Panc1 (cell line): ENCODE measurements around the gene LTC4S. TPM values are rescaled to one million over a fixed set of nuclear protein-coding genes. Genes with fewer than 3 reads are reported as not detected.

Experiments
- ATAC-seq: fragments of 200-7000 bp; cut with Tn5 transposase; 2 replicates; pipeline ENCODE4 v1.9.1; 2020; ENCODE audit warnings: mild to moderate bottlenecking, moderate library complexity
- BruUV-seq: library from RNA; stranded (reverse); fragments of 400-500 nt; replicated peaks from 2 replicates; lab custom pipeline; 2021; lab: Mats Ljungman, UMichigan
- CTCF ChIA-PET: fragments of 300-600 bp; sonication (Branson Sonifier 250); formaldehyde crosslinking; loops from one replicate; lab custom pipeline; 2022; ENCODE audit warnings: antibody characterized with exemption; lab: Charles Lee
- POLR2A ChIA-PET: fragments of 300-600 bp; sonication (Branson Sonifier 250); formaldehyde crosslinking; loops from one replicate; lab custom pipeline; 2022; ENCODE audit warnings: antibody characterized with exemption; lab: Charles Lee
- DNase-seq: peaks from one replicate; pipeline ENCODE4 v3.0.0-alpha.2; 2010; ENCODE audit warnings: low read depth, low spot score
- H3K27ac ChIP-seq: 2 replicates; pipeline ENCODE4 v1.5.1; 2011; ENCODE audit warnings: mild to moderate bottlenecking, low read length, inconsistent platforms
- H3K27me3 ChIP-seq: fragments of 200-500 bp; sonication (Bioruptor generic); 2 replicates; pipeline ENCODE4 v1.6.0; 2014; ENCODE audit warnings: low read length, inconsistent platforms; ENCODE audit not compliant: control insufficient read depth, insufficient read depth
- H3K36me3 ChIP-seq: fragments of 200-500 bp; sonication (Bioruptor generic); 2 replicates; pipeline ENCODE4 v1.5.1; 2014; ENCODE audit warnings: inconsistent platforms, mild to moderate bottlenecking, low read length, moderate library complexity; ENCODE audit not compliant: control insufficient read depth, insufficient read depth
- H3K4me1 ChIP-seq: 2 replicates; pipeline ENCODE4 v1.5.1; 2011; ENCODE audit warnings: inconsistent platforms, mild to moderate bottlenecking, low read length, moderate library complexity; ENCODE audit not compliant: control insufficient read depth, insufficient read depth
- H3K4me3 ChIP-seq, 2 experiments: 2 replicates each; pipeline ENCODE4 v1.5.1; 2011 to 2012; ENCODE audit warnings: low read depth in 2 of 2, low read length in 2 of 2, mild to moderate bottlenecking in 2 of 2, inconsistent platforms in 1 of 2, moderate library complexity in 1 of 2
- H3K9me3 ChIP-seq: fragments of 200-500 bp; sonication (Bioruptor generic); 2 replicates; pipeline ENCODE4 v1.5.1; 2014; ENCODE audit warnings: low read depth, mild to moderate bottlenecking, inconsistent platforms, low read length, moderate library complexity; ENCODE audit not compliant: control insufficient read depth, insufficient read depth
- POLR2AphosphoS5 ChIP-seq: IDR thresholded peaks from 2 replicates; pipeline ENCODE4 v1.6.1; 2012; ENCODE audit warnings: mild to moderate bottlenecking, low read depth, low read length, moderate library complexity
- SIN3A ChIP-seq: IDR thresholded peaks from 2 replicates; pipeline ENCODE4 v1.6.1; 2012; ENCODE audit warnings: low read depth, mild to moderate bottlenecking, low read length, moderate library complexity, borderline replicate concordance; ENCODE audit not compliant: insufficient read depth
- TCF7L2 ChIP-seq: IDR thresholded peaks from 2 replicates; pipeline ENCODE4 v1.6.1; 2011; ENCODE audit warnings: mild to moderate bottlenecking, low read depth, low read length, inconsistent platforms
- in situ Hi-C: cut with HindIII; loops from 2 replicates; pipeline ENCODE4 v1.10.0; 2016; ENCODE audit warnings: low sequenced_read_pairs, low pct_unique_long_range_greater_than_20kb
- intact Hi-C: fragments of 100-400 bp; cut with micrococcal nuclease; formaldehyde crosslinking; loops from one replicate; pipeline ENCODE4 v1.10.0; 2022; ENCODE audit not compliant: unreplicated experiment
- total RNA-seq: library from RNA; stranded (reverse); gene quantifications from one replicate; pipeline ENCODE4 v1.2.1, GENCODE V29; 2021; ENCODE audit not compliant: unreplicated experiment
- TF ChIP-seq, protein P1 (sequence below), 2 experiments: IDR thresholded peaks; 2 replicates each; pipeline ENCODE4 v1.6.1; 2011 to 2012; ENCODE audit warnings: low read depth in 2 of 2, control low read depth in 1 of 2, low read length in 1 of 2, mild to moderate bottlenecking in 1 of 2, moderate library complexity in 1 of 2; ENCODE audit not compliant: insufficient read depth in 1 of 2
- TF ChIP-seq, protein P2 (sequence below): fragments of 450-650 bp; IDR thresholded peaks from 2 replicates; pipeline ENCODE4 v1.5.1; 2017; ENCODE audit warnings: mild to moderate bottlenecking

Gene LTC4S
- total RNA-seq, 1 experiment from 2014 or later: 0.69 TPM

DNA sequence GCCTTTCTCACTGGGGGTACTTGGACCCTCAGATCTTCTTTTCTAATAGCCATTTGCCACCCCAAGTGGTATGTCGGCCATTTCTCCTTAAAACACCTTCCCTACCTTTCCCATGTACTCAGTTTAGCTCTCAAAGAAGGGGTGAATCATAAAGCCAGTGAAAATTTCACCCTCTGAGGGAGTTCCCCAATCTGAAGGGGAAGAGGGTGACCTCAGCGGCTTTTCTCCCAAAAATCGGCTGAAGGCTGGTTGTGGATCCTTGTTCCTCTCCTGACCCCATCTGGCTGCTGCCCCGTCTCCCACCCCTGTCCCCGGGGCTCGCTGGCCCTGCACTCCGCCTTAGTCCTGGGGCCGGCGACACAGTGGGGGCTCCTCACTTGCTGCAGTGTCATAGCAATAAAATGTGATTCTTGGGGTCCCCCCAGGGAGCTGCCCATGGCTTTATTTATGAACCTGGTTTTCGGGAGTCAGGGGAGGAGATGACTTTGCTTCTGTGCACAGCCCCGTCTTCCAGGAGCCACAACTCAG lies 17.3 kb upstream of the LTC4S start:
- in situ Hi-C loops: no loop called here
- ATAC-seq (no peak), DNase-seq (no peak)
- TF ChIP-seq, protein P1, sequence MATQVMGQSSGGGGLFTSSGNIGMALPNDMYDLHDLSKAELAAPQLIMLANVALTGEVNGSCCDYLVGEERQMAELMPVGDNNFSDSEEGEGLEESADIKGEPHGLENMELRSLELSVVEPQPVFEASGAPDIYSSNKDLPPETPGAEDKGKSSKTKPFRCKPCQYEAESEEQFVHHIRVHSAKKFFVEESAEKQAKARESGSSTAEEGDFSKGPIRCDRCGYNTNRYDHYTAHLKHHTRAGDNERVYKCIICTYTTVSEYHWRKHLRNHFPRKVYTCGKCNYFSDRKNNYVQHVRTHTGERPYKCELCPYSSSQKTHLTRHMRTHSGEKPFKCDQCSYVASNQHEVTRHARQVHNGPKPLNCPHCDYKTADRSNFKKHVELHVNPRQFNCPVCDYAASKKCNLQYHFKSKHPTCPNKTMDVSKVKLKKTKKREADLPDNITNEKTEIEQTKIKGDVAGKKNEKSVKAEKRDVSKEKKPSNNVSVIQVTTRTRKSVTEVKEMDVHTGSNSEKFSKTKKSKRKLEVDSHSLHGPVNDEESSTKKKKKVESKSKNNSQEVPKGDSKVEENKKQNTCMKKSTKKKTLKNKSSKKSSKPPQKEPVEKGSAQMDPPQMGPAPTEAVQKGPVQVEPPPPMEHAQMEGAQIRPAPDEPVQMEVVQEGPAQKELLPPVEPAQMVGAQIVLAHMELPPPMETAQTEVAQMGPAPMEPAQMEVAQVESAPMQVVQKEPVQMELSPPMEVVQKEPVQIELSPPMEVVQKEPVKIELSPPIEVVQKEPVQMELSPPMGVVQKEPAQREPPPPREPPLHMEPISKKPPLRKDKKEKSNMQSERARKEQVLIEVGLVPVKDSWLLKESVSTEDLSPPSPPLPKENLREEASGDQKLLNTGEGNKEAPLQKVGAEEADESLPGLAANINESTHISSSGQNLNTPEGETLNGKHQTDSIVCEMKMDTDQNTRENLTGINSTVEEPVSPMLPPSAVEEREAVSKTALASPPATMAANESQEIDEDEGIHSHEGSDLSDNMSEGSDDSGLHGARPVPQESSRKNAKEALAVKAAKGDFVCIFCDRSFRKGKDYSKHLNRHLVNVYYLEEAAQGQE (IDR thresholded peaks at IDR 0.05; ENCODE audit: insufficient read depth in 1 of 2, low read depth in 2 of 2, low read length in 1 of 2): no peak
- TF ChIP-seq POLR2AphosphoS5: no peak
- no peaks in the 10 kb centered on the region for H3K36me3 ChIP-seq
- H3K4me1 ChIP-seq: no peaks in the 10 kb centered on the region
- ChIA-PET POLR2A (no interaction called here), CTCF (no interaction called here)
- no peaks in the 10 kb centered on the region for H3K27me3 ChIP-seq
- BruUV-seq: no TSS peak
- H3K27ac ChIP-seq: no peak overlapping the region
- H3K9me3 ChIP-seq: no peaks in the 10 kb centered on the region
- no peak overlapping the region for H3K4me3 ChIP-seq
- intact Hi-C loops: no loop called here

DNA sequence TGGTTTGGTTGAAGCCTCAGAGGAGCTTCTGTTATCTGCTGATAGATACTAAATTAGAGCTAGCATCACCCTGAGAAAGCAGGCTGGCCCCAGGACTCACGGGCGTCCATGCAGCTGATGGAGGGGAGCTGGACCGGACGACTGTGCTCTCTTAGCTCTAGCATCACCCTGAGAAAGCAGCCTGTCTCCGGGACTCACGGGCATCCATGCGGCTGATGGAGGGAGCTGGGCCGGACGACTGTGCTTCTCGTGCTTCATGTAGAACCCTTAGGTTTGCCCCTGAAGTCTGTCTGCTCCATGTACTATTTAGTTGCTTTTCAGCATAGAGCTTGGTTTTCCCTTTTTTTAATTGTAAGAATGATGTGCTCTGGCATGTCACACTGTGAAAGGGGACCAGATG lies 16.3 kb upstream of the LTC4S start:
- Histone ChIP-seq H3K4me3 (no peak overlapping the region), H3K27ac (no peak overlapping the region), H3K9me3 (no peaks in the 10 kb centered on the region), H3K36me3 (no peaks in the 10 kb centered on the region), H3K27me3 (no peaks in the 10 kb centered on the region), H3K4me1 (no peaks in the 10 kb centered on the region)
- ATAC-seq (no peak), DNase-seq (no peak)
- BruUV-seq: no TSS peak
- no peak for TF ChIP-seq TCF7L2
- TF ChIP-seq POLR2AphosphoS5: no peak
- TF ChIP-seq, protein P1 (IDR thresholded peaks at IDR 0.05; ENCODE audit: insufficient read depth in 1 of 2, low read depth in 2 of 2, low read length in 1 of 2): no peak
- in situ Hi-C loops: no loop called here
- ChIA-PET POLR2A (no interaction called here), CTCF (interaction anchor here (0.8 kb wide), 1 partner anchor 15 kb away, joined by 3 read pairs; no protein-coding TSS in a partner anchor)
- intact Hi-C loops: no loop called here

DNA sequence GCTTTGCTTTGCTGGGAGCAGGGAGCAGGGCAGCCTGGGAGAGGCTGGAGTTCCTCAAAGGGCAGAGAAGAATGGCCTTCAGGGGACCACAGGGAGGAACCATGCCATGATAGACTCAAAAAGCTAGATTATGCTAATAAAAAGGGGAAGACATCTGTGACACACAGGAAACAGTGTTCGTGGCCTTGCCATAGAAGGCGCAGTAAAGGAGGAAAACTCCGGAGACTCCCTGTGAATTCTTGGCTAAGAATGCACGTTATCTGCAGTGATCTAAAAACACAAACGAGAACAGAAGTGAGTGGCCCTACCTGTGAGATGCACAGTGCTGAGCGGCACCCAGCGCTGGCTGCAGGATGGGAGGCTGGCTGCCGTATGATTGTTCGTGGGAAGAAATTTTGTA lies 15.9 kb upstream of the LTC4S start:
- Histone ChIP-seq H3K4me1 (no peaks in the 10 kb centered on the region), H3K36me3 (no peaks in the 10 kb centered on the region), H3K9me3 (no peaks in the 10 kb centered on the region), H3K4me3 (no peak overlapping the region), H3K27me3 (no peaks in the 10 kb centered on the region), H3K27ac (no peak overlapping the region)
- no peak for TF ChIP-seq POLR2AphosphoS5
- no peak for TF ChIP-seq TCF7L2
- TF ChIP-seq, protein P1 (IDR thresholded peaks at IDR 0.05; ENCODE audit: insufficient read depth in 1 of 2, low read depth in 2 of 2, low read length in 1 of 2): no peak
- TF ChIP-seq, protein P2, sequence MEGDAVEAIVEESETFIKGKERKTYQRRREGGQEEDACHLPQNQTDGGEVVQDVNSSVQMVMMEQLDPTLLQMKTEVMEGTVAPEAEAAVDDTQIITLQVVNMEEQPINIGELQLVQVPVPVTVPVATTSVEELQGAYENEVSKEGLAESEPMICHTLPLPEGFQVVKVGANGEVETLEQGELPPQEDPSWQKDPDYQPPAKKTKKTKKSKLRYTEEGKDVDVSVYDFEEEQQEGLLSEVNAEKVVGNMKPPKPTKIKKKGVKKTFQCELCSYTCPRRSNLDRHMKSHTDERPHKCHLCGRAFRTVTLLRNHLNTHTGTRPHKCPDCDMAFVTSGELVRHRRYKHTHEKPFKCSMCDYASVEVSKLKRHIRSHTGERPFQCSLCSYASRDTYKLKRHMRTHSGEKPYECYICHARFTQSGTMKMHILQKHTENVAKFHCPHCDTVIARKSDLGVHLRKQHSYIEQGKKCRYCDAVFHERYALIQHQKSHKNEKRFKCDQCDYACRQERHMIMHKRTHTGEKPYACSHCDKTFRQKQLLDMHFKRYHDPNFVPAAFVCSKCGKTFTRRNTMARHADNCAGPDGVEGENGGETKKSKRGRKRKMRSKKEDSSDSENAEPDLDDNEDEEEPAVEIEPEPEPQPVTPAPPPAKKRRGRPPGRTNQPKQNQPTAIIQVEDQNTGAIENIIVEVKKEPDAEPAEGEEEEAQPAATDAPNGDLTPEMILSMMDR: no peak
- TF ChIP-seq SIN3A: no peak
- ATAC-seq: no peak
- no TSS peak for BruUV-seq
- in situ Hi-C loops: no loop called here
- intact Hi-C loops: no loop called here
- DNase-seq: no peak
- CTCF ChIA-PET: interaction anchor here (0.8 kb wide), 1 partner anchor 15 kb away, joined by 3 read pairs; no protein-coding TSS in a partner anchor
- POLR2A ChIA-PET: no interaction called here
